ENCODE data around the gene PPL.
"Not testable (repeated sequence)": the region's sequence is repeated elsewhere in the genome, so short reads cannot be mapped to it uniquely, and the experiment has no call there.

PPL gene

DNA sequence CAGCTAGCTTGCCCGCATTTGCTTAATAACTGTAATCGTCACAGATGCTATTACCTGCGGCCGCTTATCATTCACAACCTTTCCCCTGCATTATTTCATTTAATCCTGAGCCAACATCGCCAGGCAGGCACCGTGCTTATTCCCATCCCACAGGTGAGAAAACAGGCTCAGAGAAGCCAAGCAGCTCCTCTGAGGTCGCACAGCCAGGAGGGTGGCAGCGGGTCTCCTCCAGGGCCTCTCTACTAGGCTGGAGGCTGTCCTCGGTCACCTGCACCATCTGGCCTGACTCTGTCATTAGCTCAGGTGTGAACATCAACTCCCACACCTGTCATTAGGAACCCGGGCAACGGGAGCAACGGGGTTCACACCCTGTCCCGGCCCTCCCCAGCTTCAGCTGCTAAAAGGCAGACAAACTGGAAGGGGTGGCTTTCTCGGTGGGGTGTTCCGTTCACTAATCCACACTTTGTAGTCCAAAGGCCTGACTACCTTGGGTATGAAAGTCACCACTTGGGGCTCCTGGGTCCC lies 3.0 kb downstream of the PPL start:
- DNase-seq: no peak

DNA sequence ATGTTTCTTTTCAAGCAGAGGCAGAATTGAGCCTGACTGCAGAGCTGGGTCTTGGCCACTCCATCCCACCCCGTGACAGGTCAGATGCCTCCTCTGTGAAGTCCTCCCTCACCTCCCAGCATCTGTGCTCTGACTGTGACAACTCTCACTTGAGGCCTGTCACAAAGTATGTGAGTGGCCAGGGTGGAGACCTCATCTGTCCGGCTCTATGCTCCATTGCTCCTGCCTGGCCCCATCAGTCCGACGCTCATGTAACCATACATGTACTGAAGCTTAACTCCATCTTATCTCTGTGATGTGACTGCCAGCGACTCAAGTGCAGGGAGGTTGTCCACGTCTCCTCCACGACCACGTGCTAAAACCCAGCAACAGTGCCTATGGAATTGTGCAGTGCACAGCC lies 3.5 kb downstream of the PPL start:
- DNase-seq: no peak

DNA sequence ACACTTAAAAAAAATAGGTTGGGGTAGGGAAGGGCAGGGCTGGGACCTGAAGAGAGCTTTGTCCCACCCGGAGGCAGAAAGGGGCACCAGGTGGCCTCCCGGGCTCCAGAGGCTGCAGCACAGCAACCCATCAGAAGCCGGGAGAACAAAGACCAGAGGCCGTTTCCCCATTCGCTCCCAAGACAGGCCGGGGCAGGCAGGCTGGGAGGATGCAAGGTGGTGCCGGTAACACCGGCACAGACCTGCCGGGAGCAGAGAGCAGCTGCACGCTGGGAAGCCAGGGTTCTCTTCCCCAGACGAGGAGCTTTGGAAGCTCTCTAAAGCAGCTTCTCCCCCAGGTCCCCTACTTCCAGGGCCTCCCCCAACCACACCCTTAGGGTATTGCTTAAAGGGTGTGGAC lies 5.6 kb downstream of the PPL start:
- DNase-seq: no peak

DNA sequence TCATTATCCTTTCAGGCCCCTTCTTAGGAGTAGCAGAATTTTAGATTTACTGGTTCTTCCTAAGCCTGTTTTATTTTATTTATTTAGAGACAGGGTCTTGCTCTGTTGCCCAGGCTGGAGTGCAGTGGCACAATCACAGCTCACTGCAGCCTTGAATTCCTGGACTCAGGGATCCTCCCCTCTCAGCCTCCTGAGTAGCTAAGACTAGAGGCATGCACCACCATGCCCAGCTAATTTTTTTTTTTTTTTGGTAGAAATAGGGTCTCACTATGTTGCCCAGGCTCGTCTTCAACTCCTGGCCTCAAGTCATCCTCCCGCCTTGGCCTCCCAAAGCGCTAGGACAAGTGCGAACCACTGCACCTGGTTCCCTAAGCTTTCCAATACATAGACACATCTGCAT lies 7.3 kb downstream of the PPL start:
- DNase-seq: not testable (repeated sequence)

DNA sequence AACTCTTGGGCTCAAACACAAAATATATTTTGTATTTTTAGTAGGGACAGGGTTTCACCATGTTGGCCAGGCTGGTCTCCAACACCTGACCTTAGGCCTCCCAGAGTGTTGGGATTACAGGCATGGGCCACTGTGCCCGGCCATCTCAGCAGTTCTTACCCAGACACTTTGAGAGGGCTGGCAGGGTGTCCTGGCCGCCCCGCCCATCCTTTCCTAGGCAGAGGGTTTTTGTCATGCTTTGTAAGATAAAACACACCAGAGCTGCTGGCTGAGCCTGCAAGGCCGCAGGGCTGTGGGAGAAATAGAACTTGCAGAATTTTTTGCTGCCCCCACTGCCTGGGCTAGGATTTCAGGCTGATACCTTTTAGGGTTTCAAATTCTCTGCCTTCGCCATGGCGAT lies 8.7 kb downstream of the PPL start:
- DNase-seq: no peak

DNA sequence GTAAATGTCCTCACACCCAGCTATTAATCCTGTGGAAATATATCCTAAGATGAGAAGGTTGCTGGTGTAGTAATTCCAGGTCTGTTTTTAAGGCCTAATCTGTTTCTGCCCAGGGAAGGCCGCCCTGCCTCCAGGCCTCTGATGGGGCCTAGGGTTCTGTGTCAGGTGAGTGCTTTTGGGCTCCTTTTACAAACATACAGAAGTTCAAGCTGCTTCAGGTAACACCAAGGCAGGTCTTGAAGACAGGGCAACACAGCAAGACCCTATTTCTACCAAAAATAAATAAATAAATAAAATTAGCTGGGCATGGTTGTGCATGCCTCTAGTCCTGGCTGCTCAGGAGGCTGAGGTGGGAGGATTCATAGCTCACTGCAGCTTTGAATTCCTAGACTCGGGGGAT lies 9.3 kb downstream of the PPL start:
- no peak for DNase-seq

DNA sequence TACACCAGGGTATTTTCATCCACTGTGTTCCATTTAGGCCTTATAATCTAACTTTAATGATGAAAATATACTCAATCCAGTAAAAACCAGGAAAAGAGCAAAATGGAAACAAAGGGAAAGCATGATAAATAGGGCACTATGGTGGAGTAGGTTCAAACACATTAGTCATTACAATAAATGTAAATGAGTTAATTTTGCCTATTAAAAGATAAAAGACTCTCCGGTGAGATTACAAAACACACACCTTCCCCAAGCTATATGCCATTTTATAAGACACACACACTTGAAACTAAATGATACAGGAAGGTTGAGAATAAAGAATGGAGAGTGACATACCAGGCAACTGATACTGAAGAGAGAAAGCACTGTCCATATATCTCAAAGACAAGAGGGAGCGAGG lies 10.0 kb downstream of the PPL start:
- no peak for DNase-seq

DNA sequence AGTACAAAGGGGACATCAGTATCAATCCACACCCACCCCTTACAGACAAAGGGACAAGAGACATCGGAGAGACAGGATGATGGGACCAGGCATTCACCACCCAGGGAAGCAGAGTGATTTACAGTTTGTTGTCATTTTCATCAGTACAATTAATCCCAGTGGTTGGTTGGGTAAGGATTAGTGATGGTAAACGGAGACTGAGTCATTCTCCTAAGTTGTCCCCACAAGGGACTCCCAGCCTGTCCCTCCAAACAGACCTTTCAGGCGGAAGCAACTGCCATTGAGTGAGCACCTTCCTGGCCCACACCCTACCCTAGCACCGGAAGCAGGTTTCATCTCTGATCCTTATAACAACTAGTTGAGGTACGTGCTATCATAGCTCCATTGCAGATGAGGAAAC lies 11.2 kb downstream of the PPL start:
- no peak for DNase-seq

DNA sequence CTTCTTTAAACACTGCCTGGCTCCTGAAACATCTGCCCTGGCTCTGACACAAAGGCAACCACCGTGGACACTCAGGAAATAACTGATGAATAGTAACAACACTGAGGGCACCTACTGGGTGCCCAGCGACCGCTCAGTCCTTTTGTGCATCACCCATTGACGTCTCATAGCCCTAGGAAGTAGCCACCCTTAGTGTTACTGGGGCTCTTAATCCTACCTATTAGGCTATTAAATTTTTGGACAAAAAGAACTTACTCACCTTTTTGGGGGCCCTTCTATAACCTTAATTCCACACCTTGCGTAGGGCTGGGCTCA lies 11.7 kb downstream of the PPL start:
- DNase-seq: no peak

DNA sequence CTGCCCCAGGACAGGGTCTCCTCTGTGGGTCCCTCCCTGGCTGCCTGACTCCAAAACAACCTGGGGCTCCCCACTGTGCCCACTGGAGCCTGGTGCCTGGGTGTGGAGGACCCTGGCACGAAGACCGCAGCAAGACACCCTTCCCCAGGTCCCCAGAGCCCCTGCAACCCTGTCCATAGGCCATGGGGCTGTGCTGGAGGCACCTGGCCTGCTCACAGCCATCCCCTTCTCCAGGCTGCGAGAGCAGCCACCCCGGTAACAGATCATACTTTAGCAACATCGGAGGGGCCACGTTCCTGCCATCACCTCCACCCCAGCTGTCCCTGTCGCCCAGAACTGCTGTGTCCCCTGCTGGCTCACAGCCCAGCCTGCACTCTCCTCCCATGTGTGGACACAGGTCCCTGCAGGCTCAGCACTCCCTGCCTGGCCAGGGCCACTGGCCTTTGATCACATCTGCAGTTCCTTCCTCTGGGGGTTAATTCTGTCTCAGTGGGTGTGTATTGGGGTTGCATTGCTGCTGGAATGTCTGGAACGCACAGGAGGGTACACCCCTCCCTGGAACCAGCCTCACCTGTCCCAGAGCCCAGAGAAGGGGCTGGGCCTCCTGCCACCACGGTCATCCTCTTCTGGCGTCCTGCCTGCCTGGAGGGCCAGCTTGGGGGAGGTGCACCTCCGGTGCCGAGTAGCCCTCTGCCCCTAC lies 12.2 kb downstream of the PPL start:
- no peak for DNase-seq

DNA sequence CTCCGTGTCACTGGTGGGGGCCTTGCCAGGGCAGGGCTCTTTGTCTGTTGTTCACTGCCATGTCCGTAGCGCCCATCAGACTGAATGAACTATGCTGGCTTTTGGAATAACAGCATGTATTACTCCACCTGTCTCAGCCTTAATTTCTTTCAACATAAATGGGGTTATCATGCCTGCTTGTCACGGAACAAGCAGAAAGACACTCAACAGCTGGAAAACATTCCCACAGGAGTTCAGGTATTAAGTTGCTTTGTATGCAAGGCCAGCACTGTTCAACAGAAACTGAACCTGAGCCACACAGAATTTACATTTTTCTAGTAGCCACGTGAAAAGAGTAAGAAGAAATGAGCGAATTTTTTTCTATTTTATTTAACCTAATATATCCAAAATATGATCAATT lies 13.1 kb downstream of the PPL start:
- DNase-seq: no peak

DNA sequence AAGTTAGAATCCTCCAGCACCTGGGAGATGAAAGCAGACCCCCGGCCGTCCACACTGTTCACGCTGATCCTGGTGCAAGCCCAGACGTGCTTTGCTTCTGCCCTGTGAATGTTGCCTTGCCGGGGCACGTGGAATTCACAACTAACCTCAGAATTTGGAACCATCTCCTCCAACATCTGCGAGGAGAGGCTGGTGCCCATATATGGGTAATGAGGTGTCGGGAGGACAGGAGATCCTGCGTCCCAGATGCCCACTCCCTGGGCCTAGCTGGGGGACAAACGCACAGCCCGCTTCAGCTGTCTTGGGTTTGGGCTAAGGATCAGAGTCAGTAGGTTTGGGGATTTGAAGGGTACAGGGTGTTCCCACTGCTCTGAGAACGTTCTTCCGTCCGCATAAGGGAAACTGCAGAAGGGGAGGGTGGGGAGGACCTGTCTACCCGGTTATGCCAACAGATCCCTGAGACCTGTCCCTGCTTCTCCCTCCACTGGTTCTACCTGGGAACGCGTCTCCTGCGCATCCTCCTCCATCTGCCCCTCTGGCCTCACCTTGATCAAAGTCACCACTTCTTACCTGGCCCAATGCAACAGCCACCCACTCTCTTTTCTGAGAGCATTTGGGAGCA lies 14.1 kb downstream of the PPL start:
- no peak for DNase-seq

DNA sequence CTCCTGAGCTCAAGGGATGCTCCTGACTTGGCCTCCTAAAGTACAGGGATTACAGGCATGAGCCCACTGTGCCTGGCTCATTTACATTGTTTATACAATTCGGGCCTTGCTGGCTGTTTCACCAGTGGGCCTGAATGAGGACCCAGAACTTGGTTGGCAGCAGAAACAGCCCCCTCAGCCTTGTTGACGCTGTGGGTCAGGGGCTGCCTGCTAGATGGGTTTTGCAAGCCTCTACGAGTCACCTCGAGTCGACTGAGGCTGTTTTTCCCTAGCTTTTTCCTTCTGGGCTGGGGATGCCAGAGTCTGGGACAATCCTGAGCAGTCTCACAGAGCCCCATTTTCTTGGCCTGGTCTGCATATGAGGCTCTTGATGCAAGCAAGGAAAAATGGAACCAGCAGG lies 16.1 kb downstream of the PPL start:
- no peak for DNase-seq

DNA sequence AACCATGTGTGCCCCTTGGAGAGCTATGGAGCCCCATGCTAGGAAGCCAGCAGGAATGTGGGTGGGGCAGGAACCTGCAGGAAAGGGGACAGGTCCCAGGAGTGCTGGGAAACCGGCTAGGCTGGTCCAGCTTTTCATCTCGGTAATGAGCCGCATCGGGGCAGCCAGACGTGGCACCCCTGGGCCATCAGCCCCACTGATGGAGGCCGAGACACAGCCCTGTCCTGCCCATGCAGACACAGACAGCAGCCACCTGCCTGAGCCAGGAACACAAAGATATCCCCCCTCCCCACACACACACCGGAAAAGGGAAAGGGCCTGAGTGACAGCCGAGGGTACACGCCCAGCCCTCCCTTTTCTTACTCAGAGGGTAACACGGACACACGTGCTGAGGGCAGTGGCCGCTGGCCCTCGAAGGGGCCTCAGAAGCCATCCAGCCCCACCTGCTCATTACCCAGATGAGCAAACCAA lies 18.1 kb downstream of the PPL start:
- DNase-seq: no peak

DNA sequence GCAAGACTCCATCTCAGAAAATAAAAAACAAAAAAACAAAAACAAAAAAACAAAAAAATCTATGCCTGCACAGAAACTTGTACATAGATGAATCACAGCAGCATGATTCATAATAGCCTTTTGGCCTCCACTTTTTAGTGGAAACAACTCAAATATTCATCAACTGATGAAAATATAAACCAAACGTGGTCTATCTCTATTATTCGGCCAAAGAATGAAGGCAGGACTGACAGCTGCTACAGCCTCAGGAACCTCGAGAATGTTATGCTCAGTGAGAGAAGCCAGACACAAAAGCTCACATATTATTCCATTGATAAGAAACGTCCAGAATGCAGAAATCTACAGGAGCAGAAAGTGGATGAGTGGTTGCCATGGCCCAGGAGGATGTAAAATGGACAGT lies 19.8 kb downstream of the PPL start:
- DNase-seq: no peak

DNA sequence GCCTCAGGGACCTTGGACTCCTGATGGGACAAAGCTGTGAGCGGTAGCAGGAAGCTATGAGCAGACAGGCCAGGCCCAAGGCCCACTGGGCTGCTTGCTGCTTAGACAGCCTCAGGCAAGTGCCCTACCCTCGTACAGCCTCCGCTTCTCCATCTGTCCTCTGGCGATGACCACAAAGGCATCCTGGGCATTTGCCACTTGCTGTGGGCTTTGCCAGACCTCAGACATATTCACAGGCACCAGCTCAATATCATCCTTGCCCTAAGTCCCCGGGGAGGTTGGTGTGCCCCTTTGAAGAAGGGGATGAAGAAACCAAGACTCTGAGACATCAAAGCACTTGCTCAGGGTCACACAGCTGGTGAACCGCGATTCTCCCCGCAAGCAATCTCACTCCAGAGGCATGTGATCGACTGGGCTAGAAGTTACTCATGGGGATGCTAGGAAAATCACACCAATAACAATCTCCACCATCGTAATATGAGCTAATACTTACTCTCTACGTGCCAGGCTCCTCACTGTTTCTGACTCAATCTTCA lies 21.7 kb downstream of the PPL start:
- no peak for DNase-seq

DNA sequence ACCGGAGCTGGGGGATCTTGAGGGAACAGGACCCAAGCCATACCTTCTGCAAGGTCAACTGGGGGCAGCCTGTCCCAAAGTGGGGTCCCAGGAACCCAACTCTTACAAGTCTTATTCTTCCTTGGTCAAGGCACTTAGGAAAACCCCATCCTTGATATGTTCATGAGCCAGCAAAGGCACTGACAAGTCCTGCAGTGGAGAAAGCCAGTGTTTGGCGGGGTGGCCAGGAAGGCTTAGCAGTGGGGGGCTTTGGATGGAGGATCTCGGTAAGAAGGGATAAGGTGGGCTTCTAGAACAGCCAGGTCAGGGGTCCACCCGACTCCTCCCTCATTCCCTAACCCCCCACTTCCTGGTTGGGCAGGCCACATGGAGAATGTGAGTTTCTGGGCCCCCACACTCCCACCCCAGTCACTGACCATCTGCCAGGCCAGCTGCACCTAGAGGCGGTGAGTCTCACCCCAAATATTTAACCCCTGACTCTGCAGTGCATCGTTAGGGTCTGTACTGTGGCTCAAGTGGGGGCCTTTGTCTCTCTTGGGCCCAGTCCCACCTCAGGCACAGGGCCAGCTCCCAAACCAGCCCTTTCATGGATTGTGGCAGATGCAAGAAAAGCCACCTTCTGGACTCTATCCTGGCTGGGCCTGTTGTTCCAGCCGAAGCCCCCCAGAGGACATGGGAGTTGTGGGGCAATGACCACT lies 22.3 kb downstream of the PPL start:
- DNase-seq: no peak

DNA sequence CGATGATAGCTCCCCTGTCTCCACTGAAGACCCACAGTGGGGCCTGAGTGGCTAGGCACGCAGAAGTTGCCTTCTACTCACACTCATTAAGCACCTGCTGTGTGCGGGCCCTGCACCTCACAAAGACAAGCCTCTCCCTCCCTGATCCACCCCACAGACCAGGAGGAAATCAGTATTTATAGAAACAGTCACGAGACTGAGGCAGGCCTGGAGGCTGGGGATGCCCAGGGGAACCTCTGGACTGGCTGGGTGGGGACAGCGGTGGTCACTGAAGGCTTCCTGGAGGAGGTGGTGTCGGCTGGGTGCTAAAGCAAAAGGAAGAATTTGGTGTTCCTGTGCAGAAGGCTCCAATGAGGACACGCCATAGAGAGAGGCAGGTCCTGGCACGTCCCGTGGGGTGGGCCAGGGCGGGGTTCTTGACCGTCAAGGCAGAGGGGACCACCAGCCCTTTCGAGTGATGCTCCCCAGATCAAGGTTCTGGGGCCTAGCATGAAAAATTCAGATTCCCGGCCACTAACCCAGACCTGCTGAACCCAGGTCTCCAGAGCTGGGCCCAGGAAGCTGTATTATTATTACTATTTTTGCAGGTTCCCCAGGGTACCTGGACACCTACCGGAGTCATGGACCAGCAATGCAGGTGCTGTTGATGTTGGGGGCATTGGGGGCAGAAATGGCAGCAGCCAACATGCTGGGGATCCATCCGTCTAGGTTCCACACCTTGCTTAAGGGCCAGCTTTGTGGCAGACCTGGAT lies 23.0 kb downstream of the PPL start:
- DNase-seq: no peak

DNA sequence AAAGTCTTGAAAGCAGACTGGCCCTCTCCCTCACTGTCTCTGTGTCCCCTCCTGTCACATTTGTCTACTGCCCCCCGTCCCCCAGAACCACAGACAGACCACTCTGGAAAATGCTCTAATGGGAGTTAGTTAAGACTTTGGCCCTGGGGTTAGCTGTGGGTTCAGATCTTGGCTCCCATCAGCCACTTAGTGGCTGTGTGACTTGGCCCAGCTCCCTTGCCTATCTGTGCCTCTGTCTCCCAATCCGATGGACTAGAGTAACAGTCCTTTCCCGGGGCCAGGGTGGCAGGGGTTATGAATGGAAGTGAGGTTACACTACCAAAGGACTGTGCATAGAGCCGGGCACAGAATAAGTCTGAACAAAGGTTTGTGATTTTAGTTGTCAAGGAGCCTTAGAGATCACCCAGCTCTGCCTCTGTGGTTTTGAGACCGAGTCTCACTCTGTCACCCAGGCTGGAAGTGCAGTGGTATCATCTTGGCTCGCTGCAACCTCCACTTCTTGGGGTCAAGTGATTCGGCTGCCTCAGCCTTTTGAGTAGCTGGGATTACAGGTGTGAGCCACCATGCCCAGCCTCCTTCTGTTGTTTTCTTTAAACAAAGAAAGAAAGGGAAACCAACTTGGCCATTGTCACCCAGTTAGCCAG lies 23.7 kb downstream of the PPL start:
- no peak for DNase-seq

DNA sequence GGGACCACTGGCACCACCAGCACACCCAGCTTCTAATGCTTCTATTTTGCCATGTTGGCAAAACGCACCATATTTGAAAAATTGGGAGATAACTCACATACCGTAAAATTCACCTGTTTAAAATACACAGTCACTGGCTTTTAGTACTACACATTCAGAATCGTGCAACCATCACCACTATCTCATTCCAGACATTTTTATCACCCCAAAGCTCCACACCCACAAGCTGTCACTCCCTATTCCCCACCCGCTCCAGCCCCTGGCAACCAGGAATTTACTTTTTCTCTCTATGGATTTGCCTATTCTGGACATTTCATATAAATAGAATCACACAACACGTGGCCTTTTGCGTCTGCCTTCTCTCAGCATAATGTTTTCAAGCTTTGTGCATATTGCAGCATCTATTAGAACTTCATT lies 25.0 kb downstream of the PPL start:
- no peak for DNase-seq

DNA sequence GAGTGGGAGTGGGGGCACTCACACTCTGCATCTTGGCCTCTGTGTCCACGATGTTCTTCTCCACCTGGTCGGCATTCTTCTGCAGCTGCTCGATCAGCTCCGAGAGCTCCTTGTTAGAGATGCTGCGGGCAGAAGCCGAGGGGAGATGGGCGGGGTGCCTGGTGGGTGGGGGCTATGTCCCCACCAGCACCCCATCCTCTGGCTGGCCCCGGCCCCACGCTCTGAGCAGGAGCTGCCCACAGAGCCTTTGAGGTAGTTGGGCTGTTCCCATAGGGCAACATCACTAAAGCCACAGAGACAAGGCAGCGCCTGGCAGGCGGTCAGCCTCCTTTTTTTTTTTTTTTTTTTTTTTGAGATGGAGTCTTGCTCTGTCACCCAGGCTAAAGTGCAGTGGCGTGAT lies 26.1 kb downstream of the PPL start:
- no peak for DNase-seq

DNA sequence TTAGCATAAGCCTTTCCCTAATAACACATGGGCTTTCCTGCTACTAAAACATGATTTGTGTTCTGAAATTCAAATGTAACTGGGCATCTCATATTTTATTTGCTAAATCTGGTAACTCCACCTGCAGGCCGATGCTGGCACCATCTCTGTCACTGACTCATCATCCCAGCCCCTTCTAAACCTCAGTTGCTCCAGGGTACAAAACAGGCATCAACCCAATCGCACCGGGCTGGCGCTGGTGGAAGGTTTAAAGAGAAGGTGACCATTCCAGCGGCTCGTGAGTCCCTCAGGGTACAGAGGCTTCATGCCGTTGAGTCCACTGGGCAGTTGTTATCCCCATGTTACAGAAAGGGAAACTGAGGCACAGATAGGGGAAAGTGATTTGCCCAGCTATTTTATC lies 27.1 kb downstream of the PPL start:
- no peak for DNase-seq

All from NCI-H1105 treated with DMSO at 0.1 percent for 48 hours (cell line).